H9 (cell line): ENCODE results near the gene CBX5. TPM values are rescaled to one million over a fixed set of nuclear protein-coding genes. Genes with fewer than 3 reads are reported as not detected.

Experiments used
- DNase-seq: peaks from one replicate; pipeline ENCODE4 v3.0.0-alpha.2; 2017
- H2AFZ ChIP-seq: one replicate; pipeline ENCODE4 v1.6.1; 2013; ENCODE audit warnings: mild to moderate bottlenecking, low read length, control low read depth, moderate library complexity
- H2AK5ac ChIP-seq: 2 replicates; pipeline ENCODE4 v1.6.1; 2013; ENCODE audit warnings: low read length, control low read depth, mixed read lengths; ENCODE audit not compliant: insufficient read length
- H2BK120ac ChIP-seq: one replicate; pipeline ENCODE4 v1.6.1; 2013; ENCODE audit warnings: low read depth, mild to moderate bottlenecking, low read length, control low read depth, inconsistent platforms; ENCODE audit not compliant: poor library complexity, severe bottlenecking
- H2BK12ac ChIP-seq: 2 replicates; pipeline ENCODE4 v1.6.1; 2013; ENCODE audit warnings: low read length, control low read depth, mixed read lengths, low read depth; ENCODE audit not compliant: insufficient read length
- H2BK15ac ChIP-seq: 2 replicates; pipeline ENCODE4 v1.6.1; 2013; ENCODE audit warnings: low read depth, low read length, control low read depth
- H2BK20ac ChIP-seq: one replicate; pipeline ENCODE4 v1.6.1; 2013; ENCODE audit warnings: low read depth, mild to moderate bottlenecking, low read length, control low read depth, inconsistent platforms; ENCODE audit not compliant: poor library complexity, severe bottlenecking
- H2BK5ac ChIP-seq: 2 replicates; pipeline ENCODE4 v1.6.1; 2013; ENCODE audit warnings: low read length, control low read depth, mixed read lengths; ENCODE audit not compliant: insufficient read length
- H3K14ac ChIP-seq: 2 replicates; pipeline ENCODE4 v1.6.1; 2013; ENCODE audit warnings: low read length, control low read depth; ENCODE audit not compliant: insufficient read depth
- H3K18ac ChIP-seq: 2 replicates; pipeline ENCODE4 v1.6.1; 2013; ENCODE audit warnings: low read depth, mild to moderate bottlenecking, mixed read lengths, low read length, control low read depth; ENCODE audit not compliant: insufficient read length
- H3K23ac ChIP-seq: 2 replicates; pipeline ENCODE4 v1.6.1; 2013; ENCODE audit warnings: low read length, control low read depth, mixed read lengths, low read depth; ENCODE audit not compliant: insufficient read length
- H3K23me2 ChIP-seq: 2 replicates; pipeline ENCODE4 v1.6.1; 2013; ENCODE audit warnings: low read depth, mild to moderate bottlenecking, mixed read lengths, low read length, control low read depth; ENCODE audit not compliant: insufficient read length, poor library complexity, severe bottlenecking
- H3K27ac ChIP-seq: 2 replicates; pipeline ENCODE4 v1.5.1; 2013; ENCODE audit warnings: low read length, control low read depth, mixed read lengths, low read depth; ENCODE audit not compliant: insufficient read length
- H3K27me3 ChIP-seq: 2 replicates; pipeline ENCODE4 v1.6.1; 2013; ENCODE audit warnings: low read length, control low read depth, inconsistent platforms; ENCODE audit not compliant: insufficient read depth
- H3K4ac ChIP-seq: 2 replicates; pipeline ENCODE4 v1.6.1; 2013; ENCODE audit warnings: low read depth, mild to moderate bottlenecking, control low read depth, inconsistent platforms, low read length, moderate library complexity
- H3K4me1 ChIP-seq: 2 replicates; pipeline ENCODE4 v1.6.1; 2013; ENCODE audit warnings: low read length, control low read depth, inconsistent platforms; ENCODE audit not compliant: insufficient read depth
- H3K4me2 ChIP-seq: 2 replicates; pipeline ENCODE4 v1.6.1; 2013; ENCODE audit warnings: low read length, control low read depth, mixed read lengths; ENCODE audit not compliant: insufficient read length, insufficient read depth
- H3K56ac ChIP-seq: 2 replicates; pipeline ENCODE4 v1.6.1; 2013; ENCODE audit warnings: low read depth, mild to moderate bottlenecking, mixed read lengths, low read length, control low read depth; ENCODE audit not compliant: insufficient read length
- H3K79me1 ChIP-seq: 2 replicates; pipeline ENCODE4 v1.6.1; 2013; ENCODE audit warnings: low read depth, mild to moderate bottlenecking, moderate library complexity, low read length, control low read depth, inconsistent platforms; ENCODE audit not compliant: insufficient read depth, poor library complexity, severe bottlenecking
- H3K79me2 ChIP-seq: 2 replicates; pipeline ENCODE4 v1.6.1; 2013; ENCODE audit warnings: low read length, control low read depth, inconsistent platforms; ENCODE audit not compliant: insufficient read depth
- H3K9ac ChIP-seq: 2 replicates; pipeline ENCODE4 v1.6.1; 2013; ENCODE audit warnings: low read length, control low read depth, mixed read lengths; ENCODE audit not compliant: insufficient read length; ENCODE audit errors: extremely low read depth
- H3K9me3 ChIP-seq: one replicate; pipeline ENCODE4 v1.6.1; 2013; ENCODE audit warnings: low read depth, low read length, inconsistent platforms; ENCODE audit not compliant: control insufficient read depth
- H3T11ph ChIP-seq: one replicate; pipeline ENCODE4 v1.6.1; 2013; ENCODE audit warnings: mild to moderate bottlenecking, low read length, control low read depth, inconsistent platforms
- H4K20me1 ChIP-seq: one replicate; pipeline ENCODE4 v1.6.1; 2013; ENCODE audit not compliant: control insufficient read depth, insufficient read length, insufficient read depth
- H4K5ac ChIP-seq: 2 replicates; pipeline ENCODE4 v1.6.1; 2013; ENCODE audit warnings: low read depth, mild to moderate bottlenecking, mixed read lengths, low read length, control low read depth; ENCODE audit not compliant: insufficient read length
- H4K8ac ChIP-seq: replicated peaks from 2 replicates; pipeline ENCODE4 v1.6.1; 2013; ENCODE audit warnings: low read length, control low read depth, mixed read lengths, low read depth; ENCODE audit not compliant: insufficient read length
- H4K91ac ChIP-seq: 2 replicates; pipeline ENCODE4 v1.6.1; 2013; ENCODE audit warnings: low read depth, mild to moderate bottlenecking, moderate library complexity, mixed read lengths, low read length, control low read depth; ENCODE audit not compliant: insufficient read length
- H3K27ac Mint-ChIP-seq, 3 experiments: 2 replicates in 2 of 3; 3 replicates in 1 of 3; pipeline ENCODE4 v1.8.0; 2020 to 2021; ENCODE audit warnings: mixed read lengths in 3 of 3, mild to moderate bottlenecking in 1 of 3, moderate library complexity in 1 of 3
- H3K27me3 Mint-ChIP-seq: 2 replicates; pipeline ENCODE4 v1.8.0; 2021; ENCODE audit warnings: low read depth, mild to moderate bottlenecking, moderate library complexity, mixed read lengths
- H3K36me3 Mint-ChIP-seq, 3 experiments: 2 replicates in 2 of 3; 3 replicates in 1 of 3; pipeline ENCODE4 v1.8.0; 2020 to 2021; ENCODE audit warnings: low read depth in 3 of 3, mixed read lengths in 3 of 3; ENCODE audit not compliant: insufficient read depth in 1 of 3
- H3K4me1 Mint-ChIP-seq, 2 experiments: 2 replicates each; pipeline ENCODE4 v1.8.0; 2020; ENCODE audit warnings: mixed read lengths in 2 of 2
- H3K4me3 Mint-ChIP-seq, 2 experiments: 2 replicates in 1 of 2; 3 replicates in 1 of 2; pipeline ENCODE4 v1.8.0; 2020 to 2021; ENCODE audit warnings: mild to moderate bottlenecking in 2 of 2, mixed read lengths in 2 of 2, moderate library complexity in 1 of 2
- H3K9me3 Mint-ChIP-seq, 2 experiments: 2 replicates in 1 of 2; 3 replicates in 1 of 2; pipeline ENCODE4 v1.8.0; 2020; ENCODE audit warnings: mild to moderate bottlenecking in 2 of 2, mixed read lengths in 2 of 2, moderate library complexity in 1 of 2
- CTCF ChIP-seq: fragments of 200-600 bp; sonication (generic); conservative IDR thresholded peaks from 3 replicates; pipeline ENCODE4 v1.8.0; 2021; ENCODE audit warnings: antibody characterized with exemption, mild to moderate bottlenecking
- WGBS: extraction: QIAGEN DNeasy Blood & Tissue Kit; methylation state at CpG from one replicate; pipeline ENCODE4 v1.1.7; 2013; ENCODE audit warnings: missing lambda C conversion rate, low lambda C conversion rate, mixed read lengths; ENCODE audit not compliant: insufficient read length; ENCODE audit errors: extremely low coverage; 5-methylcytosine and 5-hydroxymethylcytosine counted together
- total RNA-seq: library from RNA; stranded (reverse); gene quantifications from 2 replicates; pipeline ENCODE4 v1.2.1, GENCODE V29; 2021

Gene CBX5
- total RNA-seq, 1 experiment from 2014 or later, result 206 TPM

DNA sequence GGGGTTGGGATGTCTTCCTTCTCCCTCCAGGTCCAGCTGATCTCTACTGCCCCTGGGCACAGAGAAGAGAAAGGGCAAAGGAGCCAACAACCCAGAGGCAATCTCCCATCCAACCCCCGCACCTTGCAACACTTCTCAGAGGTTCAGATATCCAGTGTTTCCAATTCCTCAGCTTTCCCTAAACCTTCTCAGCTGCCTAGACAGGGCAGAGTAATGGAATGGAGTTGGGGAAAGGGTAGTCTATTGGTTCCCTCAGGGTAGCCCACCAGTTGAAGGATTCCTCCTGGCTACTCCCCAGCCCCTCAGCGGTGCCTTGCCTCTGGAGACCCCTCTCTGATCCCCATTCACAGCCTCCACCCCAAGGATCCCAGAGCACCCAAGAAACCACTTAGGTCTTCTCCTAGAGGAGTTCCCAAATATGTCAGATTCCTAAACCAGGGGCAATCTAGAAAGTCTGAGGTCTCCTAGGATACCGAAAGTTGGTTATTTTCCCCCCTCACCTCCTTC is 20.4 kb upstream of the CBX5 start:
- Histone ChIP-seq H2BK5ac (no peak overlapping the region), H4K8ac (no peak overlapping the region), H4K91ac (no peak overlapping the region), H3K4me1 (peaks cover 11% of the 10 kb centered on the region; the same call in 1 of the 2 replicates), H4K20me1 (no peaks in the 10 kb centered on the region), H3K27me3 (peaks cover 7% of the 10 kb centered on the region; the same call in 1 of the 2 replicates), H3K9me3 (no peaks in the 10 kb centered on the region), H2BK12ac (no peak overlapping the region), H4K5ac (no peak overlapping the region), H3K23ac (no peak overlapping the region), H3K4me2 (peak overlapping the region; percentile 84), H2BK120ac (no peak overlapping the region), H3K9ac (no peak overlapping the region), H2BK20ac (no peak overlapping the region), H3K27ac (no peak overlapping the region), H3K4ac (no peak overlapping the region), H3K79me2 (no peaks in the 10 kb centered on the region), H2AK5ac (no peak overlapping the region), H2AFZ (no peak overlapping the region), H3T11ph (no peak overlapping the region), H3K14ac (no peak overlapping the region), H3K56ac (no peak overlapping the region), H3K79me1 (no peaks in the 10 kb centered on the region), H3K23me2 (peaks cover 6% of the 10 kb centered on the region), H2BK15ac (no peak overlapping the region), H3K18ac (no peak overlapping the region)
- H3K9me3 Mint-ChIP-seq, result no peaks in the 10 kb centered on the region
- peak; percentile 31 for DNase-seq
- H3K4me3 Mint-ChIP-seq, result peak overlapping the region; percentile 57 to 79
- H3K36me3 Mint-ChIP-seq, result no peaks in the 10 kb centered on the region
- peaks cover 33% of the 10 kb centered on the region for H3K27me3 Mint-ChIP-seq
- WGBS, result no CpG with 5 or more reads among the region's 3 CpGs
- peaks cover 51 to 60% of the 10 kb centered on the region in 2 experiments for H3K4me1 Mint-ChIP-seq
- no peak for TF ChIP-seq CTCF
- H3K27ac Mint-ChIP-seq, result no peak overlapping the region
